ENCODE data around the gene FBXW4. TPM values are rescaled to one million over a fixed set of nuclear protein-coding genes. Genes with fewer than 3 reads are reported as not detected.

The FBXW4 gene
- total RNA-seq, 1 donor from 2014 or later: 108 TPM

DNA sequence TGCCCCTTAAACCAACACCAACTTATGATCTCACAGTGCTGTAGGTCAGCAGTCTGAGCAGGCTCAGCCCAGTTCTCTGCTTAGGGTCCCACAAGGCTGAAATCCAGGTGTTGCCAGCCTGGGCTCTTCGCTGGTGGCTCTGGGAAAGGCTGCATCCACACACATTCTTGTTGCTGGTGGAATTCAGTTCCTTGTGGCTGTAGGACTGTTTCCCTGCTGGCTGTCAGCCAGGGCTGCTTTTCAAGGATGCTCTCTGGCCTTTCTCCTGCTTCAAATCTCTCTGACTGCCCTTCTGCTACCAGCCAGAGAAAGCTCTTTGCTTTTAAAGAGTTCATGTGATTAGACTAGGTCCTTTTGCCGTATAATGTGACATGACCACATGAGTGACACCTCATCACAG lies 122.2 kb downstream of the FBXW4 start:
- DNase-seq (ENCODE audit: low spot score): no peak
- intact Hi-C loops (cut with DNase I): loop anchor here (5.0 kb wide), 1 partner anchor 270 kb away; no protein-coding TSS in a partner anchor

DNA sequence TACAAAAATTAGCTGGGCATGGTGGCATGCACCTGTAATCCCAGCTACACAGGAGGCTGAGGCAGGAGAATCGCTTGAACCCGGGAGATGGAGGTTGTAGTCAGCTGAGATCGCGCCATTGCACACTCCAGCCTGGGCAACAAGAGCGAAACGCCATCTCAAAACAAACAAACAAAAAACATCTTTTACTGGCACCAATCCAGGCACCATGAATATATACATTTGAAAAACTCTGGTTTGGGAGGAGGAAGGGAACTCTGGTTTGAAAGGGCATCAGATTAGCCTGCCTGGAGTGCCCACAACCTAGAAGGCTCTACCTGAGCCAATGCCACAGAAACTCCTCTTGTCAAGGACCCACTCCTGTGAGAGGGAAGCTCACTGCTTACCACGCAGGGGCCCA lies 122.8 kb downstream of the FBXW4 start:
- intact Hi-C loops (cut with DNase I): loop anchor here (5.0 kb wide), 1 partner anchor 270 kb away; no protein-coding TSS in a partner anchor
- DNase-seq (ENCODE audit: low spot score): no peak

DNA sequence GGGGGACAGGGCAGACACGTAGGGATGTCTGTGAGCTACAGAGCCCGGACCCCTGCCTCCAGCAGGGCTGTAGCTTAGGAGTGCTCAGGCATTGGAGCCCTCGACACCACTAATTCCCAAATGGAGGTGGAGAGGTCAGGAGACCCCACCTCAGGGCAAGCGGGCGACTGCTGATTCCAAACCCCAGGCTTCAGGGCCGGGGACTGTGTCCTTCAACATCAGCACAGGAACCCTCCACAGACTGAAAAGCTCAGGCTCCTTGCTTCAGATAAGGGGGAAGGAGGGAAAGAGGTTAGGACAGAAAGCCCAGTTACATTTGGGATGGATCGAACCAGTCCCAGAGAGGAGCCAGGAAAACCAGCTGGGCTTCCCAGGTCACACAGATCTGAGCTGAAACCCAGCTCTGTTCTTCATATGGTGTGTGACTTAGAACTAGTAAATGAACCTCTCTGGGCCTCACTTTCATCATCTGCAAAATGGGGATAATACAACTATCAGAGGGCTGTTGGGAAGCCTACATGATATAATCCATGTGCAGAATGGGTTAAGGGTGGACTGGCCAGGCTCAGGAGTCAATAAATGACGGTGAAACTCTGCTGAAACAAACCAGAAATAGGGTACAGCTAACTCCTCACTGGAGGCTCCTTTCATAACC lies 123.6 kb downstream of the FBXW4 start:
- intact Hi-C loops (cut with DNase I): loop anchor here (5.0 kb wide), 1 partner anchor 269 kb away; no protein-coding TSS in a partner anchor
- DNase-seq (ENCODE audit: low spot score): no peak

DNA sequence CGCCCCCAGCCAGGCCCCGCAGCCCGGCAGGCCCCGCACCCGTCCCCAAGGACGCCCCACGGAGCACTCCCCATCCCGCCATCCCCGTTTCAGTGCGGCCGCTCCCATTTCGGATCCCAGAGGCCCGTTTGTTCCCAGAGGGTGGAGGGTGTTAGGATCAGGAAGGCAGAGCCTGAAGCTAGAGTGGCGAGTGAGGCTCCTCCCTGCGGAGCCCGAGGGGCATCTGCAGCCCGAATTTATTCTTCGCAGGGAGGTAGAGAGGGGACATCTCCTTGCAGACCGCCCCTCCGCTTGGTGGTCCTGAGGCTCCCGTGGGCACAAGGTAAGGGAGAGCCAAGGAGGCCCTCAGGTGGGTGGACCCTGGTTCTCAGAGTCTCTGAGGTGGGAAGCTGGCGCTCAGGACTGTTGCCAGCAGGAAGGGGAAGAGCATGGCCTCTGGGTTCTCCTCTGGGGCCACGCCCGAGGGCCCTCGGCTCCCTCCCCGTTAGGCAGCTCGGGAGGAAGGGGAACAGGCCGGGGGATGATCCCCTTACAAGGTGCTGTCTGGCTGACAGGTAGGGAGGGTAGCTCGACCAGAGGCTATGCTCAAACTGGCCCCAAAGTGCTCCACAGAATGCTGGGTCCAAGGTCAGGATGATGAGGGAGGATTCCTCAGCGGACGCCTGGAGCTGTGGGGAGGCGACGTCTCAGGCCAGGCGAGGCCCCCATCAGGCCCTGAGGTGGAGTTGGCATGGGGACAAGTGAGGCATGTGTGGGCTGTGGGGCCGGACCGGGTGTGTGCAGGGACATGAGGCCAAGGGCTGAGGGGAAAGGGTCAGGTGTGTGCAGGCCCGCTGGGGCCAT lies 124.3 kb downstream of the FBXW4 start:
- peak; percentile 71 for DNase-seq (ENCODE audit: low spot score)
- intact Hi-C loops (cut with DNase I): loop anchor here (1.0 to 5.0 kb wide), 2 partner anchors 268 to 357 kb away; no protein-coding TSS in a partner anchor

DNA sequence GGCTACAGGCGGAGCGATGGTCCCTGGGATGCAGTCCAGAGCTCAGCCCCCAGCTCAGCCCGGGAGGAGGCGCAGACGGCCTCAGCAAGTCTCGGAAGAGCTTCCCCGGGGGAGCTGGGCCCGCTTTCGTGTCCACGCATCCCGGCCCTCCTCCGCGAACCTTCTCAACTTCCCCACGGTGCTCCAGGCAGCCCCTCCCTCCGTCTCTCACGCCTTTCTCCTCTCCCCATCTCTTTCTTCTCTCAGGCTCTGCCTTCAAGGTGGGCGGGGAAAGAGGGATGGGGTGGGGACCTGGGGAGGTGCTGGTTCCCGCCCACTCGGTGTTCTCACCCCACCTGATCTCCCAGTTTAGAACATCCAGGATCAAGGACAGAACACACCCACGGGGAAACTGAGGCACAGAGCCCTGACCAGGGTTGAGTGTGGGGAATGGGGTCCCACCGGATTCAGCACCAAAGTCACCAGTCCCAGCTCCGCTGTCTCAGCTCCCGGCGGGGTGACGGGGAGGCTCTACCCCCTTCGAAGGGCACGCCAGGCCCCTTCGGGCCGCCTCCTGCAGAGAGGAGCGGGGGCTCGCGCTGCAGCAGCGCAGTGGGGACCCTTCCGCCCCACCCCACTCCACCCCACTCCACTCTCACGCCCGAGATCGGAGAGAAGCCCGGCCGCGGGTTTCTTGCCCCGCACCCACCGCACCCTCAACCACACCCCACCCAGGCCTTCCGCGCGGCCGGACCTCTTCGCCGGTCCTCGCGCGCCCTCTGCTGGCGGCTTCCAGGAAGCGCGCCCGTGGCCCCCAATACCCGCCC lies 125.1 kb downstream of the FBXW4 start:
- intact Hi-C loops (cut with DNase I): loop anchor here (1.0 to 10.0 kb wide), 4 partner anchors 268 to 408 kb away; no protein-coding TSS in a partner anchor
- DNase-seq (ENCODE audit: low spot score): peak; percentile 90

DNA sequence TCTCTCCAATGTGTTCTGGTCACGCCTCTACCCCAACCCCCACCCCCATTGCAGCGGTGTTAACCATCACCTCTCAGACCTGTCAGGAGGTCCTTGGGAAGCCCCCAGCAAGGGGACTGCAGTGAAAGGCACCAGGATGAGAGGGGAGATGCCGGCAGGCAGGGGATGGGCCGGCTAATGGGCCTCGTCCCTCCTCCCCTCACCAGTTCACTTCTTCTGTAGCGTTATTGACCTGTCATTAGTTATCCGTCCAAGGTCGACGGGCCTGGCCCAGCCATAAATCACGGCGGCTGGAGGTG lies 125.7 kb downstream of the FBXW4 start:
- peak; percentile 60 for DNase-seq (ENCODE audit: low spot score)
- intact Hi-C loops (cut with DNase I): loop anchor here (5.0 to 10.0 kb wide), 2 partner anchors 294 to 407 kb away; no protein-coding TSS in a partner anchor

DNA sequence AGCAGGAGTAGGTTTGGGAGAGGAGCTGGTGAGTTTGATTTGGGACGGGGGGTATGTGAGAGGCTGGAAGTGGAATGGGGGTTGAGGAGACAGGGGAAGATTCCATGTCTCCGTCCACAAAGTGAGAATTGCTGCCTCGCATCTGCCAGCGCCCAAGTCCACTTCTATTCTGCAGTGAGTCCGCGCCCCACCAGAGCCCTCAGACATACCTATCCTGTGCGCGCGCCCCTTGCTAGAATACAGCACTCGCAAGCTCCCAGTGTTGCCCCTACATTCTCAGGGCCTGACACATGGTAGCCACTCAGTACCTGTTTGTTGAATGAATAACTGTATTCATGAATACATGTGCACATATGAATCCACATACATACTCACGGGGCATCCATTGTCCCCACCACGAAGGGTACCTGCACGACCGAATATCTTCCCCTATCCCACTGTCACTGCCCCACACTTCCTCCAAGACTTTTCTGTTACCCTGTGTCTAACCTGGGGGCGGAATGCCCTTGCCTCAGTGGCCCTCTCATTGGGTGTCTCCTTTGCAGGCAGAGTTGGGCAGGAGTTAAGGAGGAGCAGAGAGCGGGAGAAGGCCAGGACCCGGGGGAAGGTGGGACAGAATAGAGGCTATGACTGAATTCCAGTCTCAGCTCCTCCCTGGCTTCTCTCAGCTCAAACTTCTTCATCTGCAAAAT lies 126.8 kb downstream of the FBXW4 start:
- intact Hi-C loops (cut with DNase I): loop anchor here (5.0 to 10.0 kb wide), 2 partner anchors 293 to 406 kb away; no protein-coding TSS in a partner anchor
- peak; percentile 69 for DNase-seq (ENCODE audit: low spot score)

DNA sequence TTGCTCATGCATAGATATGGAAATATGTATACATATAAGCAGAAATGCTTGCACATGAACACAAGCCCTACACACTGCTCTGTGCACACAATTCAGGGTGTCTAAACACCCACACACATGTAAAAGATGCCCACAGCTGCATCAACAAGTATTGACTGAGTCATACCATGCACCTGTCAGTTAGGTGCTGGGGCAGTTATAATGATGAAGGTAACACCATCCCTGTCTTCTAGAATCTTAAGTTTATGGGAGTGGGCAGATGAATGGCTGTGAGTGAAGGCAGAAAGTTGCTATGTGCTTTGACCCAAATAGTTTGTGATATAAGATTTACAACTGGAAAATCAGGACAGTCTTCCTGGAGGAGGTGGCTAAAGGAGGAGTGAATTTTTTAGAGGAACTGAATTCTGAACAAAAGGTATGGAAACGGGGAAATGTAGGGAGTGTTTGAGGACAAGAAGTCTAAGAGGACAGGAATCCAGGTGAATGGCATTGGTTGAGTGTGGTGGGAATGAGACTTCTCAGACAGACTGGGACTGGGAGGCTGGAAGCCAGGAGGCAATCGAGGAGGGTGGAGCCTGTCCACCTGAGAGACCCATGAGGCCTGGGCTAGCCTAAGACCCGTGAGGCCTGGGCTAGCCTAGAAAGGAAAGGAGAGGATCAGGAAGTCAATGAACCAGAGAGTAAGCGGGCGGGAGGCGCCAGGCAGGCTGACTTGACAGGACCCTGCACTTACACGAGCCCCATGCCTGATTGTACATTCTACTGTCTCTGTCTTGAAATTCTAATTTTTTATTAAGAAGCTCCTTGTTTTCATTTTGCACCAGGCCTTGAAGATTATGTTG lies 127.6 kb downstream of the FBXW4 start:
- intact Hi-C loops (cut with DNase I): loop anchor here (5.0 to 10.0 kb wide), 2 partner anchors 293 to 405 kb away; no protein-coding TSS in a partner anchor

DNA sequence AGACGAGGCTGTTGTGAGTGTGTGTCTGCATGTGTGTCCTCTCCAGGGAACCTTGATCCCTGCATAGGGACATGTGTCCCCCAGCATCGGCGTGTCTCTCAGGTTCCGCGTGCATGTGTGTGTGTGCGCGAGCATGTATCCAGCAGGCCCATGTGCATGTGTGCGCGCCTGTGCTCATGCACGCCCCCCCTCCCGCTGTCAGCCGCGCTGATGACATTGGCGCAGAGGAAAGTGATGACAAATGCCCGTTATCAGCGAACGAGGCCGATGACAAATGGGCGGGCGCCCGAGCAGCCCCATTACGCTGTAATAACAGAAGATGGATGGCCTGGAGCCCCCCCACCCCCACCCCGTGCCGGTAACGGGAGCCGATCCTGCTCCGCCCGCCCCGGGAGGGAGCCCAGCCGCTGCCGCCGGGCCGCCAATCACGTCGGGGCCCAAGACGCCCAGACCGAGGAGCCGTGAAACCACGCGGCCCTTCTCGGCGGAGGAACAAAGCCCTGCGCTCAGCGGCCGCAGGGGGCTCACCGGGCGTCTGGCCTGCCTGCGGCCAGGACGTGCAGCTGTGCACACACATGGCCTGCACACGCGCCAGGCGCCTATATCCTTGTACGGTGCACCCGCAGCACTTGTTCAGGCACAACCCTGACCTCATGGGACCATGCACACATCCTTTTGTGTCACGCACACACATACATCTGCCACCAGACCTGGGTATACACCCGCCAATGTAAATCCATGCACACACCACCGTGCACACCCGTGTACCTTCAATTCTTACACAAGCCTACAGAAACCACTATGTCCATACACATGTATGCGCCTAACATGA lies 128.4 kb downstream of the FBXW4 start:
- DNase-seq (ENCODE audit: low spot score): peak; percentile 74
- intact Hi-C loops (cut with DNase I): loop anchor here (5.0 to 10.0 kb wide), 2 partner anchors 292 to 404 kb away; no protein-coding TSS in a partner anchor

More for the DNA sequence above, 127.6 kb downstream of the FBXW4 start:
- peak; percentile 24 for DNase-seq (ENCODE audit: low spot score)

DNA sequence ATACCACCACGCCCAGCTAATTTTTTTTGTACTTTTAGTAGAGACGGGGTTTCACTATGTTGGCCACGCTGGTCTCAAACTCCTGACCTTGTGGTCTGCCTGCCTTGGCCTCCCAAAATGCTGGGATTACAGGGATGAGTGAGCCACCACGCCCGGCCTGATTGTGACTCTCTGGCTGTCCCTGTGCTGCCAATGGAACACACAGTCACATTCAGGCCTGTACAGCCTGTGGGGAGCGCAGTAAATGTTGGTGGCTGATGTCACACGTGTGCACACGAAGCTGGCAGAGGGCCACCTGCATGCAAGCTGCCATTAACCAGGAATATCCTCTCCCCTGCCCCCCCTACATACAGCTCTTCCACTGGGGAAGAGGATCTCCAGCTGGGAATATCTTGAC lies 129.0 kb downstream of the FBXW4 start:
- intact Hi-C loops (cut with DNase I): loop anchor here (5.0 to 10.0 kb wide), 2 partner anchors 291 to 404 kb away; no protein-coding TSS in a partner anchor
- DNase-seq (ENCODE audit: low spot score): no peak

DNA sequence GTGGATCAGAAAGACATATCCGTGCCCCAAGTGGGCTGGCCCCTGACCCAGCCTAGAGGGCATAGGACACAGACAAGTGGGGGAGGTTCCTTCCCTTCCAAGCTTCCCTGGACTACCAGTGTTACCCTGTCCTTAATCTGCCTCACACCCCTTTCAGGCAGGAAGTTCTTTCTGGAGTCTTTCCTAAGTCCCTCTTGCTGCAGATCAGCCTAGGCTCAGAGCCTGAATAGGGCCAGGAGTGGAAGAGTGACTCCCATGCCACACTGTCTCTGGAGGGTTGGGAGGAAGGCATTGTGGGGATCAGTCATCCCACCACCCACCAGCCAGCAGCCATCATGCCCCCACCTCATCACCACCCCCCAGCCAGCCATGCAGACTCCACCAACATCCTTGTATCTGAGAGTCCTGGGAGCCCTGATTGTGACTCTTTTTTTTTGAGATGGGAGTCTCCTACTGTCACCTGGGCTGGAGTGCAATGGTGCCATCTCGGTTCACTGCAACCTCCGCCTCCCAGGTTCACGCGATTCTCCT lies 129.5 kb downstream of the FBXW4 start:
- intact Hi-C loops (cut with DNase I): loop anchor here (5.0 to 10.0 kb wide), 2 partner anchors 291 to 403 kb away; no protein-coding TSS in a partner anchor
- DNase-seq (ENCODE audit: low spot score): peak; percentile 51

DNA sequence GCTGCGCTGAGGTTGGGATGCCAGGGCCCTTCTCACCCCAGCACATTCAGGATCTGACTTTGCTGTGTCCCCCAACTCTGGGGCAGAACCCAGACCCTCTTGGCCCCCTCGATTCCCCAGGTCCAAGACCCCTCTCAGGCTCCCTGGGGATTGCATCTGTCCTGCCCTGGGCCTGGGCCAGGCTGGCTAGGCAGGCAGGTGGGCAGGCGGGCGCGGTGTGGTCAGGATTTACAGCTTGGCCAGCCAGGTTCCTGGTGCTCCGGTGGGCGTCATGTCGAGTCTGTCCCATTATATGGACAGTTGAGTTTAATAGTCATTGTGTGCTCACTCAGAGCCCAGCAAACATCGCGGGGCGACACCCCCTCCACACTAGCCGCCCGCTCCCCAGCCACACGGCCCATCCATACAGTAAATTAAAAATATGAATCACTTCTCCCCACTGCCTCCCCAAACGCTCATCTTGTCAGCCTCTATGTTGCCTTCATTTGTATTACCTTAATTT lies 130.4 kb downstream of the FBXW4 start:
- intact Hi-C loops (cut with DNase I): loop anchor here (10.0 kb wide), 1 partner anchor 290 kb away; no protein-coding TSS in a partner anchor
- peak; percentile 51 for DNase-seq (ENCODE audit: low spot score)

DNA sequence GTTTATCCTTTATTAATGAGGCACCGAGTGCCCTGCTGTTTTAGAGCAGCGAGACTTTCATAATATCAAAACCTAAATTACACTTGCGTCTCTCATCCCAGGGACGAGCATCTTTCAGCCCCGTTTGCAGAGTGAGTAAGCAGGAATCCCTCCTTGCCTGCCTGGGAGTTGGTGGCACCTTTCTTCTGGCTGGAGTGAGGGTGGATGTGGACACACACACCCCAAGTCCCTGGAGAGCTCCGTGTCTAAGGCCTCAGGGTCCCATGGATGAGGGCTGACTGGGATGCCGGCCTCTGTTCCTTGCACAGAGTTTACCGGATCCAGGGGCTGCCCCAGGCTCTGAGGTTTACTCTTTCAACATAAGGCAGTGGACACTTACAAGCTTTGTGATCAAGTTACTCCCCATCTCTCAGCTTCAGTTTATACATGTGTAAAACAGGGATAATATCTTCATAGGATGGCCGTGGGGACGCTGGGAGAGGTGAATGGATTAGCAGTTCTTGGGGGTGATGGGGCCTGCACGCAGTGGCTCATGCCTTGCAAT lies 131.4 kb downstream of the FBXW4 start:
- intact Hi-C loops (cut with DNase I): loop anchor here (10.0 kb wide), 1 partner anchor 289 kb away; no protein-coding TSS in a partner anchor
- peak; percentile 35 for DNase-seq (ENCODE audit: low spot score)

DNA sequence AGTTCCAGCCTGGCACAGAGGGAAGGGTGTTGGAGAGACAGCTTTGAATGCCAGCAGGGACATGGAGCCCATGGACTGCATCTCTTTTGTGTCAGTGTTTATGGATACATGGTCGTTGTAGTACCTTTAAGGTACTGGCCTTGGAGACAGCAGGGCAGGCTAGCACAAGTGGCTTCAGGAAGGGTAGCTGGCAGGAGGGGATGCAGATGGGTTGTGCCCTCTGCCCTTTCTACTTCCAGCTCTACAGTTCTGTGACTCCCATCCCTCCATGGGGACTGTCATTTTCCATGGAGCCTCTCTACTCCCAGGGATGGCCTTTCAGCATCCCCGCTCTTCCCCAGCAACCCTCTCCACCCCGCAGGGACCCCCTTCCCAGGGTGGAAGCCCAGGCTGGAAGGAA lies 132.0 kb downstream of the FBXW4 start:
- intact Hi-C loops (cut with DNase I): loop anchor here (10.0 kb wide), 1 partner anchor 288 kb away; no protein-coding TSS in a partner anchor

DNA sequence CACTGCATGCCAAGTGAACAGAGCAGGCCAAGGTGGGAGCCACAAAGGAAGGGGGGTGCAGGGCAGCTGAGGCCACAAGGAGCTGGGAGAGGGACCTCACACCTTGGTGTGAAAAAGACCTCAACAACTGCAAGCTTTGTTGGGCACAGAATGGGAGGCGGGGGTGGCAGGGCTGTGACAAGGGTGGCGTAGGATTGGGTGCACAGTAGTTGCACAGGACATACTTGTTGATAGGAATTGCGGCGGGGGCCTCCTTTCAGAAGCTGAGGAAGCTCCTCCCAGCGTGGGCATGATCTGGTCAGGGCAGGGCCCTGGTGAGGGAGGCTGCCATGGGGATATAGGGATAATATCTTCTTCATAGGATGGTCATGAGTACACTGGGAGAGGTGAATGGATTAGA lies 132.7 kb downstream of the FBXW4 start:
- intact Hi-C loops (cut with DNase I): loop anchor here (10.0 kb wide), 1 partner anchor 287 kb away; no protein-coding TSS in a partner anchor
- DNase-seq (ENCODE audit: low spot score): no peak

More for the DNA sequence above, 132.0 kb downstream of the FBXW4 start:
- DNase-seq (ENCODE audit: low spot score): no peak
